A549 (cell line): Measurements from ENCODE around the gene KCNIP4. TPM values are rescaled to one million over a fixed set of nuclear protein-coding genes. Genes with fewer than 3 reads are reported as not detected.

Experiments
- ATAC-seq, 2 experiments: fragments of 200-7000 bp in 1 of 2; fragments of >200 bp in 1 of 2; cut with Nextera tagmentation in 1 of 2; cut with Tn5 transposase in 1 of 2; 3 replicates each; pipeline versions ENCODE4 v1.8.0 to v1.9.1; 2018 to 2020; ENCODE audit warnings: mild to moderate bottlenecking in 1 of 2, moderate library complexity in 1 of 2
- CTCF ChIA-PET: fragments of 300-600 bp; sonication (Branson Sonifier 250); formaldehyde crosslinking; extraction: SDS; loops from one replicate; lab custom pipeline; 2021; ENCODE audit warnings: antibody characterized with exemption, inconsistent platforms; lab: Yijun Ruan, JAX
- POLR2A ChIA-PET: fragments of 350-600 bp; formaldehyde crosslinking; extraction: SDS; loops from one replicate; lab custom pipeline; 2021; ENCODE audit warnings: antibody characterized with exemption, inconsistent platforms; lab: Yijun Ruan, JAX
- DNase-seq, 2 experiments: peaks; one replicate each; pipeline versions ENCODE4 v3.0.0 to v3.0.0-alpha.2; 2011 to 2016; ENCODE audit warnings: low read depth in 1 of 2, low spot score in 1 of 2
- FAIRE-seq: peaks from 2 replicates; lab custom pipeline; 2011; peaks lifted over from hg19 to GRCh38; lab: Jason Lieb, UNC
- H3K27ac ChIP-seq, 2 experiments: fragments of >200 bp; sonication (Bioruptor Twin); formaldehyde crosslinking; 3 replicates each; pipeline ENCODE4 v1.5.1; 2016 to 2017
- H3K4me1 ChIP-seq: fragments of >200 bp; sonication (Bioruptor Twin); formaldehyde crosslinking; 3 replicates; pipeline ENCODE4 v1.6.1; 2016
- H3K4me2 ChIP-seq: fragments of >200 bp; sonication (Bioruptor Twin); formaldehyde crosslinking; 3 replicates; pipeline ENCODE4 v1.6.1; 2016
- H3K4me3 ChIP-seq: fragments of >200 bp; sonication (Bioruptor Twin); formaldehyde crosslinking; 3 replicates; pipeline ENCODE4 v1.5.1; 2016
- H3K9me3 ChIP-seq: fragments of >200 bp; sonication (Bioruptor Twin); formaldehyde crosslinking; 3 replicates; pipeline ENCODE4 v1.6.1; 2016
- CBX2 ChIP-seq: fragments of 200-600 bp; sonication (generic); IDR thresholded peaks from 2 replicates; pipeline ENCODE4 v1.6.1; 2016; ENCODE audit warnings: low read depth, mild to moderate bottlenecking, borderline replicate concordance
- EHF ChIP-seq: fragments of 250-450 bp; sonication (Bioruptor Pico); IDR thresholded peaks from 2 replicates; pipeline ENCODE4 v1.5.0; 2020; ENCODE audit warnings: mild to moderate bottlenecking
- EHMT2 ChIP-seq: fragments of 200-600 bp; sonication (generic); IDR thresholded peaks from 2 replicates; pipeline ENCODE4 v1.6.1; 2016; ENCODE audit warnings: antibody characterized with exemption, low read depth, mild to moderate bottlenecking, moderate library complexity
- FOSB ChIP-seq: fragments of 250-450 bp; sonication (Bioruptor Pico); IDR thresholded peaks from 2 replicates; pipeline ENCODE4 v1.5.0; 2020; ENCODE audit warnings: mild to moderate bottlenecking, moderate library complexity
- FOSL2 ChIP-seq, 2 experiments: fragments of 450-650 bp in 1 of 2; fragments of >200 bp in 1 of 2; sonication (Bioruptor Twin) in 1 of 2; formaldehyde crosslinking; IDR thresholded peaks; 2 replicates each; pipeline versions ENCODE4 v1.5.0 to v1.6.1; 2016 to 2020; ENCODE audit warnings: mild to moderate bottlenecking in 1 of 2, moderate library complexity in 1 of 2
- GATA3 ChIP-seq: IDR thresholded peaks from 2 replicates; pipeline ENCODE4 v1.6.1; 2012; ENCODE audit warnings: borderline replicate concordance
- HEYL ChIP-seq: fragments of 250-450 bp; sonication (Bioruptor Pico); IDR thresholded peaks from 2 replicates; pipeline ENCODE4 v1.8.0; 2021; ENCODE audit warnings: mild to moderate bottlenecking, moderate library complexity
- HOXA7 ChIP-seq: fragments of 250-450 bp; sonication (Bioruptor Pico); IDR thresholded peaks from 2 replicates; pipeline ENCODE4 v1.5.0; 2020; ENCODE audit warnings: mild to moderate bottlenecking, moderate library complexity
- HOXB5 ChIP-seq: fragments of 250-450 bp; sonication (Bioruptor Pico); IDR thresholded peaks from 2 replicates; pipeline ENCODE4 v1.5.0; 2020; ENCODE audit warnings: mild to moderate bottlenecking, moderate library complexity
- KDM1A ChIP-seq: fragments of 200-600 bp; sonication (generic); IDR thresholded peaks from 2 replicates; pipeline ENCODE4 v1.6.1; 2016; ENCODE audit warnings: low read depth, mild to moderate bottlenecking
- MAZ ChIP-seq: fragments of 150-350 bp; IDR thresholded peaks from 2 replicates; pipeline ENCODE4 v1.6.1; 2014; ENCODE audit warnings: antibody characterized with exemption, low read depth, low read length, borderline replicate concordance
- RAD21 ChIP-seq, 2 experiments: fragments of >200 bp in 1 of 2; sonication (Bioruptor Twin) in 1 of 2; formaldehyde crosslinking in 1 of 2; IDR thresholded peaks in 1 of 2; conservative IDR thresholded peaks in 1 of 2; 2 replicates in 1 of 2; 3 replicates in 1 of 2; pipeline ENCODE4 v1.6.1; 2012 to 2018; ENCODE audit warnings: inconsistent platforms in 1 of 2
- RARB ChIP-seq: fragments of 250-450 bp; sonication (Bioruptor Pico); IDR thresholded peaks from 2 replicates; pipeline ENCODE4 v1.8.0; 2021; ENCODE audit warnings: mild to moderate bottlenecking, moderate library complexity
- RCOR1 ChIP-seq: fragments of 150-350 bp; IDR thresholded peaks from 2 replicates; pipeline ENCODE4 v1.6.1; 2014; ENCODE audit warnings: antibody characterized with exemption, low read length, low read depth
- RNF2 ChIP-seq: fragments of 200-600 bp; sonication (generic); IDR thresholded peaks from 2 replicates; pipeline ENCODE4 v1.6.1; 2016; ENCODE audit warnings: low read depth, mild to moderate bottlenecking, antibody characterized with exemption, moderate library complexity, borderline replicate concordance
- SMC3 ChIP-seq: fragments of >200 bp; sonication (Bioruptor Twin); formaldehyde crosslinking; IDR thresholded peaks from 3 replicates; pipeline ENCODE4 v1.6.1; 2018; ENCODE audit warnings: inconsistent platforms
- TFCP2L1 ChIP-seq: fragments of 250-450 bp; sonication (Bioruptor Pico); IDR thresholded peaks from 2 replicates; pipeline ENCODE4 v1.5.0; 2021; ENCODE audit warnings: mild to moderate bottlenecking
- ZFP36 ChIP-seq: fragments of 450-650 bp; IDR thresholded peaks from 2 replicates; pipeline ENCODE4 v1.6.1; 2014; ENCODE audit warnings: borderline replicate concordance; ENCODE audit not compliant: partially characterized antibody
- WGBS: methylation state at CpG from one replicate; pipeline ENCODE4 v1.1.6; 2017; ENCODE audit errors: missing lambda C conversion rate; 5-methylcytosine and 5-hydroxymethylcytosine counted together
- polyA plus RNA-seq, 4 experiments: library from polyadenylated mRNA; depleted of rRNA in 3 of 4; stranded (reverse); fragments of >200 nt; fragmentation: RNase III in 1 of 4; extraction: RNeasy Plus Mini Kit Qiagen cat#74134 plus additional on column Dnase treatment in 1 of 4; gene quantifications; 2 replicates in 3 of 4; 3 replicates in 1 of 4; pipeline ENCODE4 v1.2.3, GENCODE V29; 2011 to 2017
- TF ChIP-seq, protein P1 (sequence below): IDR thresholded peaks from 2 replicates; pipeline ENCODE4 v1.6.1; 2012; ENCODE audit warnings: low read depth, borderline replicate concordance
- TF ChIP-seq, protein P2 (sequence below): fragments of 250-450 bp; sonication (Bioruptor Pico); IDR thresholded peaks from 2 replicates; pipeline ENCODE4 v1.5.0; 2021; ENCODE audit warnings: mild to moderate bottlenecking, moderate library complexity, borderline replicate concordance
- TF ChIP-seq, protein P3 (sequence below): fragments of 450-650 bp; IDR thresholded peaks from 2 replicates; pipeline ENCODE4 v1.6.1; 2014; ENCODE audit warnings: antibody characterized with exemption

Gene KCNIP4
- polyA plus RNA-seq, 2 of the 4 experiments (the other 2 are of a cell fraction): not detected

DNA sequence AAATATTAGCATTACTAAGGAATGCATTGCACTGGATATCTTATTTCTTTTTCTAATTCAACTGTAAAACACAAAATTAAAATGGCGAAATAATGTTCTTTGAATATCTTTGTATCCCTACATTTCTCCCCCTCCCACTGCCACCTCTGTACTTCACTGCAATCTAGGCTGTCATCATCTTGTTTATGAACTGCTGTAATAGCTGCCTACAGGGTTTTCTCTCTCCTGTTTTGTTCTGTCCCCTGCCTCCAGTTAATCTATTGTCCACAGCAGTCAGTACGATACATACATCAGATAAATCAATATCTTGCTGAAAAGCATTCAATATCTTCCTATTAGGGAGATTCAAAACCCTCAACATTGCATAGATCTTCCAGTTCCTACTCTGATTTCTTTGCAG, 528.4 kb downstream of the KCNIP4 start (continued):
- TF ChIP-seq HEYL (no peak), EHF (CRISPR knock-in tag) (no peak), SMC3 (no peak), ZFP36 (no peak), MAZ (no peak), HOXA7 (CRISPR knock-in tag) (no peak)
- TF ChIP-seq, protein P1, sequence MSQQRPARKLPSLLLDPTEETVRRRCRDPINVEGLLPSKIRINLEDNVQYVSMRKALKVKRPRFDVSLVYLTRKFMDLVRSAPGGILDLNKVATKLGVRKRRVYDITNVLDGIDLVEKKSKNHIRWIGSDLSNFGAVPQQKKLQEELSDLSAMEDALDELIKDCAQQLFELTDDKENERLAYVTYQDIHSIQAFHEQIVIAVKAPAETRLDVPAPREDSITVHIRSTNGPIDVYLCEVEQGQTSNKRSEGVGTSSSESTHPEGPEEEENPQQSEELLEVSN: no peak
- TF ChIP-seq, all 56 proteins: peak for 0

DNA sequence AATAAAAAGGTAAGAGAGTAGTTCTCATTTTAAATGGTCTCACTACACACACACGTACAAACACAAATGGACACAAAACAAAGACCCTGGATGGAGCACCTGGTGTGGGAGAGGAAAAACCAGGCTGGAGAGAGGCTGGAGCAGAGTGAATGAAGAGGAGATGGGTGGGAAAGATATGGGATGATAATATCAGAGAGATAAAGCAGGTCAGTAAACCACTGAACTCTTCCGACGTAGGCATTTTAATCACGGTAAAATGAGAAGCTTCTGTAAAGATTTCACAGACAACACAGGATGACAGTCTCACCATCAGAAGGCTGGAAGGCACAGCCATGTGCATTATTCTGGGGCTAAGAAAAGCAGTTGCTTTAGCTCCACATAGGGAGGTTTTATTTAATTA, 532.8 kb downstream of the KCNIP4 start:
- Histone ChIP-seq H3K27ac (no peak overlapping the region), H3K9me3 (no peaks in the 10 kb centered on the region), H3K4me1 (no peaks in the 10 kb centered on the region), H3K4me3 (no peak overlapping the region), H3K4me2 (no peak overlapping the region)
- TF ChIP-seq KDM1A (no peak), EHMT2 (no peak), RCOR1 (no peak), RNF2 (no peak), GATA3 (no peak), SMC3 (no peak), RAD21 (conservative IDR thresholded peaks at IDR 0.05 in 1 of 2, IDR thresholded peaks at IDR 0.05 in 1 of 2) (no peak), FOSL2 (IDR thresholded peaks at IDR 0.05) (no peak), FOSL2 (CRISPR knock-in tag; IDR thresholded peaks at IDR 0.05) (no peak), TFCP2L1 (CRISPR knock-in tag) (no peak), HOXB5 (CRISPR knock-in tag) (no peak), FOSB (CRISPR knock-in tag) (no peak), CBX2 (no peak), RARB (CRISPR knock-in tag) (no peak)
- TF ChIP-seq, protein P1: no peak
- TF ChIP-seq, protein P2, sequence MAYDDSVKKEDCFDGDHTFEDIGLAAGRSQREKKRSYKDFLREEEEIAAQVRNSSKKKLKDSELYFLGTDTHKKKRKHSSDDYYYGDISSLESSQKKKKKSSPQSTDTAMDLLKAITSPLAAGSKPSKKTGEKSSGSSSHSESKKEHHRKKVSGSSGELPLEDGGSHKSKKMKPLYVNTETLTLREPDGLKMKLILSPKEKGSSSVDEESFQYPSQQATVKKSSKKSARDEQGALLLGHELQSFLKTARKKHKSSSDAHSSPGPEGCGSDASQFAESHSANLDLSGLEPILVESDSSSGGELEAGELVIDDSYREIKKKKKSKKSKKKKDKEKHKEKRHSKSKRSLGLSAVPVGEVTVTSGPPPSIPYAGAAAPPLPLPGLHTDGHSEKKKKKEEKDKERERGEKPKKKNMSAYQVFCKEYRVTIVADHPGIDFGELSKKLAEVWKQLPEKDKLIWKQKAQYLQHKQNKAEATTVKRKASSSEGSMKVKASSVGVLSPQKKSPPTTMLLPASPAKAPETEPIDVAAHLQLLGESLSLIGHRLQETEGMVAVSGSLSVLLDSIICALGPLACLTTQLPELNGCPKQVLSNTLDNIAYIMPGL (CRISPR knock-in tag): no peak
- TF ChIP-seq, protein P3, sequence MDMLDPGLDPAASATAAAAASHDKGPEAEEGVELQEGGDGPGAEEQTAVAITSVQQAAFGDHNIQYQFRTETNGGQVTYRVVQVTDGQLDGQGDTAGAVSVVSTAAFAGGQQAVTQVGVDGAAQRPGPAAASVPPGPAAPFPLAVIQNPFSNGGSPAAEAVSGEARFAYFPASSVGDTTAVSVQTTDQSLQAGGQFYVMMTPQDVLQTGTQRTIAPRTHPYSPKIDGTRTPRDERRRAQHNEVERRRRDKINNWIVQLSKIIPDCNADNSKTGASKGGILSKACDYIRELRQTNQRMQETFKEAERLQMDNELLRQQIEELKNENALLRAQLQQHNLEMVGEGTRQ: no peak
- DNase-seq: no peak
- ATAC-seq: no peak
- no peak for FAIRE-seq
- 73% methylated on average over 4 of the region's 4 CpGs for WGBS
- ChIA-PET POLR2A (no interaction called here), CTCF (interaction anchor here (0.6 kb wide), 1 partner anchor 884 kb away, joined by 3 read pairs; no protein-coding TSS in a partner anchor)
